MM.1S (cell line): Measurements from ENCODE around the gene PPBP.

ENCODE experiments used
- EZH2 ChIP-seq: fragments of 300-600 bp; sonication (generic); optimal IDR thresholded peaks from 2 replicates; pipeline ENCODE3; 2017; ENCODE audit warnings: low read depth, mild to moderate bottlenecking, antibody characterized with exemption, low read length, mixed read lengths
- EZH2phosphoT487 ChIP-seq: fragments of 300-600 bp; sonication (generic); IDR thresholded peaks from 2 replicates; pipeline ENCODE4 v1.6.1; 2018; ENCODE audit warnings: antibody characterized with exemption, low read length
- TF ChIP-seq, protein P1 (sequence below): fragments of 300-600 bp; sonication (generic); IDR thresholded peaks from 2 replicates; pipeline ENCODE4 v1.5.1; 2016; ENCODE audit warnings: antibody characterized with exemption, low read length, mixed read lengths

DNA sequence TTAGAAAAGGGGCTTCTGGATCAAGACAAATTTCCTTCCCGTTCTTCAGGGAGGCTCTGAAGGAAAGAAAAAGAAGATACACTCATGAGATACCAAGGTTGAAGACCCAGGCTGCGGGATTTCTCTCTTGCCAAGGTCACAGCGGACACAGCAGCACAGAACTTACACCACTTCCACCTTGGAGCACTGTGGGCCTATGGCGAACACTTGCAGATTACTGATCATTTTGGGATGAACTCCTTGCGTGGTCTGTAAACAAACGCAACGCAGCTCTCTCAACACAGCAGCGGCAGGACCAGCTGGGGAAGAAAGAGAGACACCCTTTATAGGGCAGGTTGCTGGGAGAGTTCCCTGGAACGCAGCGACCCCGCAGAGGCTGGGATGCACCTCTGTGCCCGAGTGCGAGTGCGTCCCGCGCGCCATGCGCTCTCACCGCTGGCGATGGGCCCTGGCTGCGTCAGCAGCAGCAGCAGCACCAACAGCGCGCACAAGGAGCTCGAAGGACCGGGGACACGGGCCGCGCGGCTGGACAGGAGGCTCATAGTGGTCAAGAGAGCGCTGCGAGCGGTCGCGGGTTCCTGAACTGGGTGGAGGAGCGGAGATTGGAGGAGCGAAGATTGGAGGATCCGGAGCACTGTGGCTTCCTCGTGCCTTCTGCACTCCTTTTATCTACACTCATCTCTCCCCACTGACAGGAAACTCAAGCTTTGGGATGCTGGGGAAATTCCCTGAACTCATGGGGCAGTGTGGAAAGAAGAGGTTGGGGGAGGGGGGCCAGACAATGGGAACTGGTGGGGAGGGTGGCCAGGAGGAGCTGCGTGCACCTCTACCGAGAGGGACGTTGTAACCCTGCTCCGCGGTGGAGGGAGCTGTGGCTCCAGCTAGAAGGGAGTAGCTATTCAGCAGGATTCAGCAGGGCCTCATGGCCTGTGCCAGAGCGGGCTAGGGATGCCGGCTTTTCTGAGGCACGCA is 10.3 kb upstream of the PPBP start, which contains the start of gene CXCL5:
- TF ChIP-seq, protein P1, sequence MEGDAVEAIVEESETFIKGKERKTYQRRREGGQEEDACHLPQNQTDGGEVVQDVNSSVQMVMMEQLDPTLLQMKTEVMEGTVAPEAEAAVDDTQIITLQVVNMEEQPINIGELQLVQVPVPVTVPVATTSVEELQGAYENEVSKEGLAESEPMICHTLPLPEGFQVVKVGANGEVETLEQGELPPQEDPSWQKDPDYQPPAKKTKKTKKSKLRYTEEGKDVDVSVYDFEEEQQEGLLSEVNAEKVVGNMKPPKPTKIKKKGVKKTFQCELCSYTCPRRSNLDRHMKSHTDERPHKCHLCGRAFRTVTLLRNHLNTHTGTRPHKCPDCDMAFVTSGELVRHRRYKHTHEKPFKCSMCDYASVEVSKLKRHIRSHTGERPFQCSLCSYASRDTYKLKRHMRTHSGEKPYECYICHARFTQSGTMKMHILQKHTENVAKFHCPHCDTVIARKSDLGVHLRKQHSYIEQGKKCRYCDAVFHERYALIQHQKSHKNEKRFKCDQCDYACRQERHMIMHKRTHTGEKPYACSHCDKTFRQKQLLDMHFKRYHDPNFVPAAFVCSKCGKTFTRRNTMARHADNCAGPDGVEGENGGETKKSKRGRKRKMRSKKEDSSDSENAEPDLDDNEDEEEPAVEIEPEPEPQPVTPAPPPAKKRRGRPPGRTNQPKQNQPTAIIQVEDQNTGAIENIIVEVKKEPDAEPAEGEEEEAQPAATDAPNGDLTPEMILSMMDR: no peak
- TF ChIP-seq EZH2: no peak
- no peak for TF ChIP-seq EZH2phosphoT487
